Renal cortex interstitium (tissue), 11 donors: ENCODE measurements around the gene UVSSA. TPM values are rescaled to one million over a fixed set of nuclear protein-coding genes. Genes with fewer than 3 reads are reported as not detected.
"Not testable (repeated sequence)": the region's sequence is repeated elsewhere in the genome, so short reads cannot be mapped to it uniquely, and the experiment has no call there.

ENCODE experiments used
- DNase-seq, 11 donors: peaks; one replicate each; pipeline ENCODE4 v3.0.0-alpha.2; 2013; ENCODE audit warnings: low read depth in 9 of 11, low spot score in 4 of 11; ENCODE audit errors: extremely low read depth in 1 of 11
- polyA plus RNA-seq, 3 donors: library from polyadenylated mRNA; unstranded; fragments of 120-200 nt; gene quantifications; one replicate each; pipeline ENCODE4 v1.2.1, GENCODE V29; 2013; ENCODE audit not compliant: insufficient read length in 3 of 3

The UVSSA gene
- polyA plus RNA-seq, 3 donors: 8.4 to 36.6 (median 9.2) TPM

DNA sequence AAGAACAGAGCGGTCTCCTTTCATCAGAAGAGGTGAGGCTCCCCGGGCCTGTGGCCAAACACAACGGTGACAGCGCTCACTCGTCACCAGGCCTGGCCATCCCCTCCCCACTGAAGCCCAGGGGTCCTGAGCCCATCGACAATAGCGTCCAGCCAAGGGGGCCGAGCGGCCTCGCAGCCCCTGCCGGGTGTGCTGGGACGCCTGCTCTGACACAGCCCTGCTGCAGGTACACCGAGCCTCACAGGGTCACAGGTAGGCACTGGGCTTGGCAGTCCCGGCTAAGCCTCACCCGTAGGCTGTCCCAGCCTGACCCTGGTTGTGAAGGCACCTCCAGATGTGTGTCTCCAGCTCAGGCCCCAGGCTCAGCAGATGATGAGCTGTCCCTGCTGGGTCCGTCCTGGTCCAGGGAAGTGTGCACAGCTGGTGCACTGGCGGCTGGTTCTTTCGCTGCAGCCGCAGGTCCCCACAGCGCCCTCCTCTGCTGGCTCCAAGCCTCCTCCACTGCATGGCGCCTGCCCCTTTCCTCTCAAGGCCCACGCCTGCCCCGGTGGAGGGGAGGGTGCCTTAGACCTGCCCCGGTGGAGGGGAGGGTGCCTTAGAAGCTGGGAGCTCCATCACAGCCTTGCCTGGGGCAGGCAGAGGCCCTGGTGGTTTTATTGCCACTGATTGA is 21.5 kb downstream of the UVSSA start:
- DNase-seq: no peak

DNA sequence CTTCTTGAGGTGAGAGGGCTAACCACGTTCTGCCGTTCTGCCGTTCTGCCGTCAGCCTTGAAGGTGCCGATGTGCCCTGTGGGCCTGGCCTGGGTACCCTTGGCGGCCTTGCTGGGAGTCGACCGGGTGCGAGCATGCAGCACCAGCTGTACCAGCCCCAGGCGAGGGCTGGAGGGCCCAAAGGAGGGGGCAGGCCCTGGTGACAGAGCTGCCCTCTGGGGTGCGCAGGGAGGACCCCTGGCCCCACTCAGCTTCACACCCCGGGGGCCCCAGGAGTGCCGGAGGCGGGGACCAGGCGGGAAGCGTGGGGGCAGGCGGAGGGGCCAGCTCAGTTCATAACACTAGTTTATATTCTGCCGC is 22.1 kb downstream of the UVSSA start:
- no peak for DNase-seq

DNA sequence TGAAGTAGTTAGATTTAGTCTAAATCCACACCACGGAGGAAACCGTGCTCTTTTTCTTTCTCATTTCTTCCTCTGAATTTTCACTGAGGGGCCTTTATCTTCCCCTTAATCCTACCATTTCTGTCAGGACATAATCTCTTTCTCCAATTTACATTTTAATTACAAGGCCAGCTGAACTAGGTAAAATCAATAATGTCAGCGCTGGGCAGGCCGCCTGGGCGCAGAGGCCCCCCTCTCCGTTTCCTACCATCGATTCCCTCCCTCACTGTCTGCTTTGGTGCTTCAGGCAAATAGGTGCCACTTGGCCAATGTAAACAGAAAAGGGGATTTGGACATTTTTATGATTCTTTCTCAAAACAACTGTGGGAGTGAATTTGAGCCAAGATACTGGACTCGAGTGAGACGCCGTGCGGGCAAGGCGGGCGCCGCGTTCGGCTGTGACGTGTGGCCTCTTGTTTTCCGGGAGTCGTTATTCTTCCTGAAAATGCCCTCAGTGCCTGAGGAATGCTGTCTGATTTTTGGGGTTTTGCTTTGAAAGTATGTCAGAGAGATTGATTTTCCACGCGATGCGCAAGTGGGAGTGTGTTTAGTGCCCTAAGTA is 22.6 kb downstream of the UVSSA start:
- DNase-seq: no peak

DNA sequence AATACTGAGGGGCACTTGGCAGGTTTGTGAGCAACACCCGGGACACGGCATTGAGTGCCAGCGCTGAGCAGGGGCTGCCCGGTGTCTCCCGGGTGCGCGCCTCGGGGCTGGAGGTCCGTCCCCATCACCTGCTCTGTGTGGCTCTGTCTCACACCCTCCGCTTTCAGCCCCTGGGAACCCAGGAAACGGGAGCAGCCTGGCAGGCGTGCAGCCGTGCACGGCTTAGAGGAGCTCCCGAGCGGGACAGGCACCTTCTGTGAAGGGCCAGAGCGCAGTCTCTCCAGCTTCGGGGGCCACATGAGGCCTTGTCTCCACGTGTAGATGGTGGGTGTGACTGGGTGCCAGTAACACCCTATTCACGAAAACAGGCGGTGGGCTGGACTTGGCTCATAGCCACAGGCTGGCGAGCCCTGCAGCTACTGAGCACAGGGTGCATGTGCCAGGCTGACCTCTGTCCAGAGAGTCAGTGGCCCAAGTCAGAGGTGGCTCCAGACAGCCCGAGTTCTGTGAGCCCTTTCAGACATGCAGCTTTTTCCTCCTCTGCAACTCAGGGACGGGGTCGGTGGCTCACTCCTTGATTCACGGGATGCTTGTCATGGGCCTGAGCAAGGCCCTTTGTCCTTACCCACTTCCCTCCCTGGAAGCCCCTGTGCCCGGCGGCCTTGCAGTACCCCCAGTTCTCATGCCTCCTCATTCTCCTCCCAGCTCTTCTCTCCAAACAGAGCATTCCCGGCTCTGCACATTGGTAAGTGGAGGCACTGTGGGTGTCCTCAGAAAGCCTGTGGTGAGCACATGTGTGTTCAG is 23.5 kb downstream of the UVSSA start:
- no peak for DNase-seq

DNA sequence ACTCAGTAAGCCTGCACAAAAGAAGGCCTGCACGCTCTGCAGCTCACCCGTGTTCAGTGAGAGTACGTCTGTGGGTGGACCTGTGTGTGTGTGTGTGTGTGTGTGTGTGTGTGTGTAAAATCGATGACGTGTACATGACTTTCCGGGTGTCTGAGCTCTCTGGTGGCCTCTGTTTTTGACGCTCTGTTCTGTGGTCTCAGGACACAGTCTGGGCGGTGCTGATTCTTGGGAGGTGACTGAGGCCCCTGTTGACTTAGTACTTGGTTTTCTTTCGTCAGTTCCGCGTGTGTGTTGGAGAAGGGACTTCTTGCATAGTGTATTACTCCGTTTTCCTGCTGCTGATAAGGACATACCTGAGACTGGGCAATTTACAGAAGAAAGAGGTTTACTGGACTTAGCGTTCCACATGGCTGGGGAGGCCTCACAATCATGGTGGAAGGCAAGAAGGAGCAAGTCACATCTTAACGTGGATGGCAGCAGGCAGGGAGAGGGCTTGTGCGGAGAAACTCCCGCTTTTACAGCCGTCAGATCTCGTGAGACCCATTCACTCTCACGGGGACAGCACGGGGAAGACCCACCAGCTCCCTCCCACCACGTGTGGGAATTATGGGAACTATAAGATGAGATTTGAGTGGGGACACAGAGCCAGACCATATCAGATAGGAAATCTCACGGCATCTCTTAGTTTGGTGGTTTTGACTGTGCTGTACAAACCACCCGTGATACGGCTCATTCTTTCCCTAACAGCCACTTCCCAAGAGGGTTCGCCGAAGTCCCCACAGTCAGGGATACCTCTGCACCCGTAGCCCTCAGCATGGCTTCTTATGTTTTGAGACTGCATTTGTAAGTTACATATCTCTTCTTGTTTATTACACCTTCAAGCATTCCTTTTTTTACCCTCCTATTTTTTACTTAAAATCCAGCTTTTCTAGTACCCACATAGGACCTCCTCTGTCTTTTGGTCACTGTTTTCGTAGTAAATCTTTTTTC is 24.5 kb downstream of the UVSSA start:
- DNase-seq: no peak

DNA sequence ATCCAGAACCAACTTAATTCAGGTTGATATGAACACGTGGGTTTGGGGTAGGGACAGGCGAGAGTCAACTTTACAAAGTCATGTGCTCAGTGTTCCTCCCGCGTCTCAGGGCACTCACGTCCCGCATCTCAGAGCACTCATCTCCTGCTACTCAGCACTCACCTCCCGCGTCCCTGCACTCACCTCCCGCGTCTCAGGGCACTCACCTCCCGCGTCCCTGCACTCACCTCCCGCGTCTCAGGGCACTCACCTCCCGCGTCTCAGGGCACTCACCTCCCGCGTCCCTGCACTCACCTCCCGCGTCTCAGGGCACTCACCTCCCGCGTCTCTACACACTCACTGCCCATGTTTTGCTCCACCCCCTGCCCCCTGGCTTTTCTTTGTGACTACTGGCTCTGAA is 25.6 kb downstream of the UVSSA start:
- not testable (repeated sequence) for DNase-seq

DNA sequence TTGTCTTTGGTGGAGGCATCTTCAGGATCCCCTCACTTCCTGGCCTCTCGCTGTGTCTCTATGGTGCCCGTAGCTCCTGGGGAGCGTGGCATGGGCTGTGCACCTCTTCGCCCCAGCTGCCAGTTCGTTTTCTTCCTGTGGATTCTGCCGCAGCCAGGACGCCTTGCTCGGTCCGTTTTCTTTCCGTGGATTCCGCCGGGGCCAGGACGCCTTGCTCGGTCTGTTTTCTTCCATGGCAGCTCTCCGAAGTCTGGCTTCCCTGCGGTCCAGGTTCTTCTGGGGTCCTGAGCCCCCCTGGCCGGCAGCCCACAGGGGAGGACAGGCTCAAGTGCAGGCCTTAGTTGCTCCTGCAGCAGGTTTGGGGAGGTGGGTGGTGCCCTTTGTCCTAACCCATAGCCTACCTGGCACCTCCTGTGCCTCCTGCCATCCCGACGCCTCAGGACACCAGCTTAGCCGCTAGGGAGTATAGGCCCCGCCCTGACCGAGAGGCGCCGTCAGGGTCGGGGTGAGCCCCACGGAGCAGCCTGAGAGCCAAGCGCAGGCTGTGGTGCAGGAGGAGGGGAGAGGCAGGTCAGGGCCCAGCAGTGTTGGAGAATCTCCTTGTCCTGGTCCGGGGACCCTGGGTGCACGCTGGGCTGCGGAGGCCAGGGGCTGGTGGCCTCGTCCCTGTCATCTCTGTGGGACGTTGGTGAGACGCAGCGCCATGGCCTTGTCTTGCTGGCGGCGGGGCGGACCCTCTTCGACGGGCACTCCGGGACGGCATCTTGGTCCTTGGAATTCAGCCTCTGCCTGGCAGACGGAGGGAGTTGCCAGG is 27.1 kb downstream of the UVSSA start:
- no peak for DNase-seq

DNA sequence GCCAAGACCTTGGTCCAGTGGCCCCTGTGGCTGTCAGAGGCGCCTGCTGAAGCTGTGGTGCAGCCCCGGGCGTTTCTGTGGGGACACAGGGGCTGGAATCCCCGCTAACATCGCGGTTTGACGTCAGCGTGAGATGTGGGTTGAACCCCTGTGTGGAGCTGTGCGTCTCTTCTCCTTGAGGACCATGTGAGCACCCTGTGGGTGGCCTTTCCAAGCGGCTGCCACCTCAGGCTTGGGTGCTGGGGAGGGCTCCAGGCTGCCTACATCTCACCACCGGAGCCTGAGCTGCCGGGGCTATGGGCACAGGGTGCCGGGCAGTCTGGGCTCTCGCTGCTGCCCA is 27.7 kb downstream of the UVSSA start:
- no peak for DNase-seq

DNA sequence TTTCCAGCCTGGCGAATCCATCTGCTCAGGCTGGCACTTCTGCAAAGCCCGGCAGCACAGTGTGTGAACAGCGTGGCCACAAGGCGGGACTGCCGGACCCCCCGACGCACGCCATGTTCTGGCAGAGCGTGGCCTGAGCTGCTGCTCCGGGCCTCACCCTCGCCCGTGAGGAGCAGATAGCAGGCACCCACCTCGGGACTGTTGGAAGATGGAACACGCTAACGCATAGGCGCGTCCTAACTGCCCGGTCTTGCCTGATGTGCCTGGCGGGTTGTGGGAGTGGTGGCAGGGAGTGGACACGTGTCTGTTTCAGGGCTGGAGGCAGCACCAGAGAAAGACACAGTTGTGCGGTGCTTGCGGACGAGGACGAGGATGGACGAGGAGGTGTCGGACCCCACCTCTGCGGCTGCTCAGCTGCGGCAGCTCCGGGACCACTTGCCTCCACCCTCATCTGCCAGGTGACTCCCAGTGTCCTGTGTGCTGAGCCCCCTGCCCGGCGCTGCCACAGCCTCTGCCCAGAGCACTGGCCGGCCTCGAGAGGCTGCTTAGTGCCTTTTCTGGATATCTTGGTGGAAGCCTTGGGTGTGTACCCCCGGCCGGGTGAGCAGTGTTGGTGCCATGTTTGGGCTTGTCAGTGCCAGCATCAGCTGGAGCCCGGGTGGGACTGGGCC is 28.2 kb downstream of the UVSSA start:
- DNase-seq: no peak

DNA sequence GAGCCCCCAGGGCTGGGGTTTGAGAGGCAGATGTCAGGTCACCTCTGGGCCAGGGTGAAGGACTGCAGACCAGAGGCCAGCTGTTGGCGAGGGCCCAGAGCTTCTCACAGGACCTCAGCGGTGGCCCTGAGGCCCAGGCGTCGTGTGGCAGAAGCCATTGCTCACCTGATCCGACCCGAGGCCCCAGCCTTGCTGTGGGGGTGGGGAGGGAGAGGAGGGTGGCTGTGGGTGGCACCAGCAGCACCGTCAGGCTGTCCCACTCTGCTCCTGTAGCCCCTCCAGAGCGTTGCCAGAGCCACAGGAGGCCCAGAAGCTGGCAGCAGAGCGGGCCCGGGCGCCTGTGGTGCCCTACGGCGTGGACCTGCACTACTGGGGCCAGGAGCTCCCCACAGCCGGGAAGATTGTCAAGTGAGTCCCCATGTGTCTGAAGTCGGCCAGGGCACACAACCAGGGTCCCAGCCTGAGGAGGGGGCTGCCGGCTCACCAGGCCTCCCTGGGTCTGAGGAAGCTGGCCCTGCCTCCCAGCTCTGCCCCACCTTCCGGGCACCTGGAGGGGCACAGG is 28.8 kb downstream of the UVSSA start:
- DNase-seq: no peak

DNA sequence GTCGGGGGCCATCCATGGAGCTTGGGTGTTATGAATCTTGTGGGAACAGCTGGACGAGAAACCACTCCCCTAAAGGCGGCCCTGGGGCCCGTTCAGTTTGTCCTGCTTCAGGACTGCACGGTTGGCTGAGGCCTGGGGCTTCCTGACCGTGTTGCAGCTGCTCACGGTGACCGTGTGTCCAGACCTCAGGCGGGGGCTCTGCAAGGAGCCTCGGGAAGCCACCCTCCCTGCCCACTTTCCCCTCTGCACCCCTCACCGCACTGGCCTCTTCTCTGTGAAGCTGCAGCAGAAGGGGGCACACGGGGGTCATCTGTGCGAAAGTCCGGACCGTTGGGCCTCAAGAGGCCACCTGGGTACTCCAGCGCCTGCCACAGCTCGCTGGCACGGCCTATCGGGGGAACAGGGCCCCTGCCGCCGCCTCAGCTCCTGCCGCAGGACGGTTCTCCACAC is 29.4 kb downstream of the UVSSA start:
- no peak for DNase-seq

DNA sequence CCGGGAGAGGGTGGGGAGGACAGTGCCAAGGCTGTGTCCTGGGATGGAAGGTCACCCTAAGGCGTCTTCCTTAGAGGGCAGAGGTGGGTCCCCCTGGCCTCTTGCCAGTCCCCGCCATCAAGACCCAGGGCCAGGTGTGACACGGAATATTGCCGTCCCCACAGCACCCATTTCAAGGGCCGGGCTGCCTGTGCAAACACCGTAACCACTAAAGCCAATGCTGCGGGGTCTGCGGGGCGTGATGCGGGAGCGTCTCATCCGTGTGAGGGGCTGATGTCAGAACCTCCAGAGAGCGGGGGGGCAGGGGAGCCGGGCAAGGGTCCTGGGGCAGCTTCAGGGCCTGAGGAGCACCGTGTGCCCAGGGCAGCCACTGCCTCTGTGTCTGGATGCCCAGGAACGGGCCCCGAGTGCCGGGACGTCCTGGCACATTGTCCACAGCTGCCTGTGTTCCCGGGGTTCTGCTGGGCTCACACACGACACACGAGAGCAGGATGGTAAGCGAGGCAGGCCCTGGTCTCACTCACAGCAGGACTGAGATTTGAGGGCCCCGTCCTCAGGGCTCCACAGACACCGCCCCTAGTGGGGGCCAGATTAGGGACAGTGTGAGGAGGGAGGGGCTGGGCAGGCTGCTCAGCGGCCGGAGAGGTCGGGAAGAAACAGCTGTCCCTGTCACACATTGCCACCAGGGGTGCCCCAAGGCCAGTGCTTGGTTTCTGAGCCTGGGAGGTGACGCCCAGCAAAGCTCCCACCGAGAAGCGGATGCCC is 30.0 kb downstream of the UVSSA start:
- no peak for DNase-seq

DNA sequence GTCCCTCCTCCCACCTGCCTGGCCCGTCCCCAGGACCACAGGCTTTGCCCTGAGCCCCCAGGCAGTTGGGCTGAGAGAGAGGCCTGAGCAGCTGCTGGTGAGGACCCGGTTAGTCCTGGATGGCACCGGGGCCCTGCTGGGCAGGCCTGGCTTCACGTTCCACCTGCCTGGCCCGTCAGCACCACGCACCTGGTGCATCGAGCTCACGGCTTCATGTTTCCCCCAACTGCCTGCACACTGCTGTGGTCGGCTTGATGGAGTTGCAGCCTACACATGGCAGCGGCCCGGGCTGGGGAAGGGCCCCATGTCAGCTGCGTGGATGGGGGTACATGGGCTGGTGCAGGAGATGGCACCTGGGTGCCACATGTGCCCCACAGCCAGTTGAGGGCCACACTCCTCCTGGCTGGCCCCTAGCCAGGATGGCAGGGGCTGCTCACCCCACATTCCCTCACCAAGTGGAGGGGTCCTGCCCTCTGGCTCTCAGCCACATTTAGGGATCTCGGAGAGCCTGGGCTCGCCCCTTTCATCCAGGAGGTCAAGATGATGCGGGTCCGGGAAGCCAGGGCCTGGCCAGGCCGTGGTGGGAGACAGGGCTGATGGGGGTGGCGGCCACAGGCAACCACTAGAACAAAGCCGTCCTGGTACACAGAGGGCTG is 30.7 kb downstream of the UVSSA start:
- no peak for DNase-seq

DNA sequence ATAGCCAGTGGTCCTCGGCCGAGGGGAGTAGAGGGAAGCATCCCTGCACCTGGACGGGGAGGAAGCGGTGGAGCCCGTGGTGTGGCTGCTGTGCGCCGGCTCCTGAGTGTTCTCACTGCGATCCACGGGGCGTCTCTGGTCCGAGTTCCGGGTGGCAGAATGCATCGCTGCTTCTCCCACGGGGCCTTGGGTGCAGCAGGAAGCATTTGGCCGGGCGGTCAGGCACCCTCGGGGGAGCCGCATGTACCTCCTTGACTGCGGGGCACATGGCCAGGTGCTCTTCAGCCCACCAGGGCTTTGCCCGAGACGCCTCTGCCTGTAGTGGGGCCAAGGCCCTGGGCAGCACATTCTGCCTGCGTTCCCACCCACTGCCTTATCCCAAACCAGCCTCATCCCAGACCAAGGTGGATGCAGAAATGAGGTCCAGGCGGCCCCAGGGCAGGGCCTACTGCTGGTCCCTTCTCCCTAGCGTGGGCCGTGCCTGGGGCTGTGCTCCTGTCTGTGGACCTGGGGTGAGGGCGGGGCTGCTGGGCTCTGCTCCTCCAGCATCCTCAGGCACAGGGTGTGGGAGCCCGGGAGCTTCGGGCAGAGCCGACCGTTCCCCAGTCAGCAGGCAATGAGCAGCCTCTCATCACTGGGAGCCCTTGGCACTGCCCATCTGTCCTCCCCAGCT is 31.7 kb downstream of the UVSSA start:
- no peak for DNase-seq

DNA sequence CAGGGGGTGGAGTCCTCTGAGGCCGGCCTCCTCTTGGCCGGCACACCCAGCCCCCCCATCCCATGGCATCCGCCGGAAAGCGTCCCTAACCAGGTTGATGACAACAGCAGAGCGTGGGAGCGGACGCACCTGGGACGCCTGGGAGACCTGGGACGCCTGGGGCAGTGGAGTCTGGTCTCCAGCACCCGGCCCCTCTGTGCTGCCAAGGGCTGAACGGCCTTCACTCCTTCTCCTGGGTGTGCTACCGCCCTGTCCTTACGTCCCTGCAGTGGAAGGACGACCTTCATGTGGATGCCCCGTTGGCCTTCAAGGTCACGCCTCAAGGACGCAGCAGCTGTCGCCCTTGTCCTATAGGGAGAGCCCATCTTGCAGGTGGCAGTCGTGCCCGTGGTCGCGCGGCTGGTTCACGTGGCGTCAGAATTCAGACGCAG is 32.4 kb downstream of the UVSSA start:
- DNase-seq: no peak

DNA sequence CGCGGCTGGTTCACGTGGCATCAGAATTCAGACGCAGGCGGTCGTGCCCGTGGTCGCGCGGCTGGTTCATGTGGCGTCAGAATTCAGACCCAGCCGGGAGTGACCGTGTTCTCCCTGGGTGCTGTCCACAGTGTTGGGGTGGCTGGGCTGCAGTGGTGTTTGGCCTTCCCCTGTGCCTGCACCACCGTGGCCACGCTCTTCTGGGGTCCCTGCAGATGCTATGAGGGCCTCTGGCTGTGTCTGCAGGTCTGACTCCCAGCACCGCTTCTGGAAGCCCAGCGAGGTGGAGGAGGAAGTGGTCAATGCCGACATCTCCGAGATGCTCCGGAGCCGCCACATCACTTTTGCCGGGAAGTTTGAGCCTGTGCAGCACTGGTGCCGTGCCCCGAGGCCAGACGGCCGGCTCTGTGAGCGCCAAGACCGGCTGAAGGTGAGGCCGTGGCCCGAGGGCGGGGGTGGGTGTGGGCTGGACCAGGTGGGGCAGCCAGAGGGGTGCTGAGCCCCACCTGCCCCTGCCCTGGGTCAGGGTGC is 32.9 kb downstream of the UVSSA start:
- DNase-seq: no peak
